ENCODE results near the gene ULK4.

The ULK4 gene

DNA sequence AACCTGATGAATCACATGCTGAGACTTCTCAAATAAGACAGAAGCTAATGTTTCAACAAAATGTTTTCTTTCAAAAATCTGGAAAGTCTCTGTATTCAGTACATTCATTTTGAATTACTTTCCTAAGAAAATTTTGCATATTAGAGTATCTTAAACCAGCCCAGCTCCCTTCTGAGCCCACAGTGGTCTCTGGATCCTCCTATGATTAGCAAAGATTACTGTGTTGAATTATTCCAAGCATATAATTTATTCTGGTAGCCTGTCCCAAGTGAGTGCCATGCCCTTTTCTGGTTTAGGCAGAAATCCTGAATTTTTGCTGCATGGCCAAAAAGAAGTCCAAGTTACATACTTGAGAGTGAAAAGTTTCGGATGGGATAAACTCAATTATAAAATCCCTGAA lies 483.6 kb downstream of the ULK4 start (continued):
- TF ChIP-seq, protein P1, sequence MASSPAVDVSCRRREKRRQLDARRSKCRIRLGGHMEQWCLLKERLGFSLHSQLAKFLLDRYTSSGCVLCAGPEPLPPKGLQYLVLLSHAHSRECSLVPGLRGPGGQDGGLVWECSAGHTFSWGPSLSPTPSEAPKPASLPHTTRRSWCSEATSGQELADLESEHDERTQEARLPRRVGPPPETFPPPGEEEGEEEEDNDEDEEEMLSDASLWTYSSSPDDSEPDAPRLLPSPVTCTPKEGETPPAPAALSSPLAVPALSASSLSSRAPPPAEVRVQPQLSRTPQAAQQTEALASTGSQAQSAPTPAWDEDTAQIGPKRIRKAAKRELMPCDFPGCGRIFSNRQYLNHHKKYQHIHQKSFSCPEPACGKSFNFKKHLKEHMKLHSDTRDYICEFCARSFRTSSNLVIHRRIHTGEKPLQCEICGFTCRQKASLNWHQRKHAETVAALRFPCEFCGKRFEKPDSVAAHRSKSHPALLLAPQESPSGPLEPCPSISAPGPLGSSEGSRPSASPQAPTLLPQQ (tag by site-specific recombination; IDR thresholded peaks at IDR 0.05): no peak
- no peak for TF ChIP-seq GLI2 (tag by site-specific recombination; IDR thresholded peaks at IDR 0.05; ENCODE audit: borderline replicate concordance, low read depth)
- TF ChIP-seq EGR2 (tag by site-specific recombination; IDR thresholded peaks at IDR 0.05; ENCODE audit: low read depth): no peak
- TF ChIP-seq ZNF626 (tag by site-specific recombination; IDR thresholded peaks at IDR 0.05): no peak
- no peak for TF ChIP-seq ZNF843 (tag by site-specific recombination; IDR thresholded peaks at IDR 0.05)
- TF ChIP-seq ZNF621 (tag by site-specific recombination; IDR thresholded peaks at IDR 0.05): no peak
- no peak for TF ChIP-seq ZNF404 (tag by site-specific recombination; IDR thresholded peaks at IDR 0.05)
- TF ChIP-seq ZBTB21 (tag by site-specific recombination; IDR thresholded peaks at IDR 0.05): no peak
- no peak for TF ChIP-seq BCL11B (tag by site-specific recombination; IDR thresholded peaks at IDR 0.05; ENCODE audit: low read depth)
- TF ChIP-seq ZNF324 (tag by site-specific recombination; IDR thresholded peaks at IDR 0.05): no peak
- TF ChIP-seq ZNF433 (tag by site-specific recombination; IDR thresholded peaks at IDR 0.05; ENCODE audit: low read depth): no peak
- TF ChIP-seq, protein P2, sequence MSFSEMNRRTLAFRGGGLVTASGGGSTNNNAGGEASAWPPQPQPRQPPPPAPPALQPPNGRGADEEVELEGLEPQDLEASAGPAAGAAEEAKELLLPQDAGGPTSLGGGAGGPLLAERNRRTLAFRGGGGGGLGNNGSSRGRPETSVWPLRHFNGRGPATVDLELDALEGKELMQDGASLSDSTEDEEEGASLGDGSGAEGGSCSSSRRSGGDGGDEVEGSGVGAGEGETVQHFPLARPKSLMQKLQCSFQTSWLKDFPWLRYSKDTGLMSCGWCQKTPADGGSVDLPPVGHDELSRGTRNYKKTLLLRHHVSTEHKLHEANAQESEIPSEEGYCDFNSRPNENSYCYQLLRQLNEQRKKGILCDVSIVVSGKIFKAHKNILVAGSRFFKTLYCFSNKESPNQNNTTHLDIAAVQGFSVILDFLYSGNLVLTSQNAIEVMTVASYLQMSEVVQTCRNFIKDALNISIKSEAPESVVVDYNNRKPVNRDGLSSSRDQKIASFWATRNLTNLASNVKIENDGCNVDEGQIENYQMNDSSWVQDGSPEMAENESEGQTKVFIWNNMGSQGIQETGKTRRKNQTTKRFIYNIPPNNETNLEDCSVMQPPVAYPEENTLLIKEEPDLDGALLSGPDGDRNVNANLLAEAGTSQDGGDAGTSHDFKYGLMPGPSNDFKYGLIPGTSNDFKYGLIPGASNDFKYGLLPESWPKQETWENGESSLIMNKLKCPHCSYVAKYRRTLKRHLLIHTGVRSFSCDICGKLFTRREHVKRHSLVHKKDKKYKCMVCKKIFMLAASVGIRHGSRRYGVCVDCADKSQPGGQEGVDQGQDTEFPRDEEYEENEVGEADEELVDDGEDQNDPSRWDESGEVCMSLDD (tag by site-specific recombination; IDR thresholded peaks at IDR 0.05): no peak
- TF ChIP-seq, protein P3, sequence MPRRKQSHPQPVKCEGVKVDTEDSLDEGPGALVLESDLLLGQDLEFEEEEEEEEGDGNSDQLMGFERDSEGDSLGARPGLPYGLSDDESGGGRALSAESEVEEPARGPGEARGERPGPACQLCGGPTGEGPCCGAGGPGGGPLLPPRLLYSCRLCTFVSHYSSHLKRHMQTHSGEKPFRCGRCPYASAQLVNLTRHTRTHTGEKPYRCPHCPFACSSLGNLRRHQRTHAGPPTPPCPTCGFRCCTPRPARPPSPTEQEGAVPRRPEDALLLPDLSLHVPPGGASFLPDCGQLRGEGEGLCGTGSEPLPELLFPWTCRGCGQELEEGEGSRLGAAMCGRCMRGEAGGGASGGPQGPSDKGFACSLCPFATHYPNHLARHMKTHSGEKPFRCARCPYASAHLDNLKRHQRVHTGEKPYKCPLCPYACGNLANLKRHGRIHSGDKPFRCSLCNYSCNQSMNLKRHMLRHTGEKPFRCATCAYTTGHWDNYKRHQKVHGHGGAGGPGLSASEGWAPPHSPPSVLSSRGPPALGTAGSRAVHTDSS (tag by site-specific recombination; IDR thresholded peaks at IDR 0.05): no peak
- TF ChIP-seq ZNF23 (tag by site-specific recombination; IDR thresholded peaks at IDR 0.05; ENCODE audit: borderline replicate concordance): no peak

DNA sequence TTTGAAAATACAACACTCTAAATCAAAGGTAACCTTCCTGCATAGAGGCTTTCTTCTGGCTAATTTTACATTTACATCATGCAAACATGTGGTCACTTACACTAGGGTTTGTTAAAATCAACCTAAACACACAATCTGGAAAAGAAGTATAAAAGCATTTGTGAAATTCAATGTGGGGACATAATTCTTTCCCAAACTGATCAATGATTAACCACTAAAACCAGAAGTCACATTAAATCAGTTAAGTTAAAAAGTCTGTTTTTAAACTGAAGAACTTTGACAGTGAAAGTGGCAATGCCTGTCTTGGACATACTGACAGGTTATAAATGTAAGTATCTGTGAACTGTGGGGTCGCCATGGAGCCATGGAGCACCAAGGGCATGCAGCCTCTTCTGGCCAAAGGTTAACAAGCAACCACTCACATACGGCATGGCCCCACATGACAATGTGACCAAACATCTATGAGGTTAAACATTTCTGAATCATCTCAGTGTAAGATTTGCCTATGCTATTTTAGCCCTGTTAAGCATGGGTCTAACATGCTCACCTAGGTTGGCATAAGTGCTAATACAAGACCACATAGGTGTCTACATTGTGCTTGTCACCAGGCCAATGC lies 484.4 kb downstream of the ULK4 start:
- POLR2A ChIA-PET: no interaction called here
- Histone ChIP-seq H3K9me3 (ENCODE audit: control insufficient read depth, insufficient read depth, low read depth, low read length) (no peaks in the 10 kb centered on the region), H3K4me1 (ENCODE audit: control insufficient read depth, insufficient read depth, low read length) (no peaks in the 10 kb centered on the region), H3K4me3 (ENCODE audit: low read depth, low read length) (no peak overlapping the region), H3K36me3 (ENCODE audit: control insufficient read depth in 2 of 2, insufficient read depth in 1 of 2, low read length in 2 of 2) (no peaks in the 10 kb centered on the region), H3K27ac (ENCODE audit: extremely low read depth, low read depth, low read length) (no peak overlapping the region)
- CTCF ChIA-PET: no interaction called here
- no peak for TF ChIP-seq ZNF658 (tag by site-specific recombination; IDR thresholded peaks at IDR 0.05)
- TF ChIP-seq ZNF132 (tag by site-specific recombination; IDR thresholded peaks at IDR 0.05; ENCODE audit: borderline replicate concordance): no peak
- no peak for TF ChIP-seq YY2 (tag by site-specific recombination; IDR thresholded peaks at IDR 0.05)
- TF ChIP-seq, protein P4, sequence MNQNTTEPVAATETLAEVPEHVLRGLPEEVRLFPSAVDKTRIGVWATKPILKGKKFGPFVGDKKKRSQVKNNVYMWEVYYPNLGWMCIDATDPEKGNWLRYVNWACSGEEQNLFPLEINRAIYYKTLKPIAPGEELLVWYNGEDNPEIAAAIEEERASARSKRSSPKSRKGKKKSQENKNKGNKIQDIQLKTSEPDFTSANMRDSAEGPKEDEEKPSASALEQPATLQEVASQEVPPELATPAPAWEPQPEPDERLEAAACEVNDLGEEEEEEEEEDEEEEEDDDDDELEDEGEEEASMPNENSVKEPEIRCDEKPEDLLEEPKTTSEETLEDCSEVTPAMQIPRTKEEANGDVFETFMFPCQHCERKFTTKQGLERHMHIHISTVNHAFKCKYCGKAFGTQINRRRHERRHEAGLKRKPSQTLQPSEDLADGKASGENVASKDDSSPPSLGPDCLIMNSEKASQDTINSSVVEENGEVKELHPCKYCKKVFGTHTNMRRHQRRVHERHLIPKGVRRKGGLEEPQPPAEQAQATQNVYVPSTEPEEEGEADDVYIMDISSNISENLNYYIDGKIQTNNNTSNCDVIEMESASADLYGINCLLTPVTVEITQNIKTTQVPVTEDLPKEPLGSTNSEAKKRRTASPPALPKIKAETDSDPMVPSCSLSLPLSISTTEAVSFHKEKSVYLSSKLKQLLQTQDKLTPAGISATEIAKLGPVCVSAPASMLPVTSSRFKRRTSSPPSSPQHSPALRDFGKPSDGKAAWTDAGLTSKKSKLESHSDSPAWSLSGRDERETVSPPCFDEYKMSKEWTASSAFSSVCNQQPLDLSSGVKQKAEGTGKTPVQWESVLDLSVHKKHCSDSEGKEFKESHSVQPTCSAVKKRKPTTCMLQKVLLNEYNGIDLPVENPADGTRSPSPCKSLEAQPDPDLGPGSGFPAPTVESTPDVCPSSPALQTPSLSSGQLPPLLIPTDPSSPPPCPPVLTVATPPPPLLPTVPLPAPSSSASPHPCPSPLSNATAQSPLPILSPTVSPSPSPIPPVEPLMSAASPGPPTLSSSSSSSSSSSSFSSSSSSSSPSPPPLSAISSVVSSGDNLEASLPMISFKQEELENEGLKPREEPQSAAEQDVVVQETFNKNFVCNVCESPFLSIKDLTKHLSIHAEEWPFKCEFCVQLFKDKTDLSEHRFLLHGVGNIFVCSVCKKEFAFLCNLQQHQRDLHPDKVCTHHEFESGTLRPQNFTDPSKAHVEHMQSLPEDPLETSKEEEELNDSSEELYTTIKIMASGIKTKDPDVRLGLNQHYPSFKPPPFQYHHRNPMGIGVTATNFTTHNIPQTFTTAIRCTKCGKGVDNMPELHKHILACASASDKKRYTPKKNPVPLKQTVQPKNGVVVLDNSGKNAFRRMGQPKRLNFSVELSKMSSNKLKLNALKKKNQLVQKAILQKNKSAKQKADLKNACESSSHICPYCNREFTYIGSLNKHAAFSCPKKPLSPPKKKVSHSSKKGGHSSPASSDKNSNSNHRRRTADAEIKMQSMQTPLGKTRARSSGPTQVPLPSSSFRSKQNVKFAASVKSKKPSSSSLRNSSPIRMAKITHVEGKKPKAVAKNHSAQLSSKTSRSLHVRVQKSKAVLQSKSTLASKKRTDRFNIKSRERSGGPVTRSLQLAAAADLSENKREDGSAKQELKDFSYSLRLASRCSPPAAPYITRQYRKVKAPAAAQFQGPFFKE (tag by site-specific recombination; IDR thresholded peaks at IDR 0.05; ENCODE audit: borderline replicate concordance): no peak
- TF ChIP-seq, protein P5, sequence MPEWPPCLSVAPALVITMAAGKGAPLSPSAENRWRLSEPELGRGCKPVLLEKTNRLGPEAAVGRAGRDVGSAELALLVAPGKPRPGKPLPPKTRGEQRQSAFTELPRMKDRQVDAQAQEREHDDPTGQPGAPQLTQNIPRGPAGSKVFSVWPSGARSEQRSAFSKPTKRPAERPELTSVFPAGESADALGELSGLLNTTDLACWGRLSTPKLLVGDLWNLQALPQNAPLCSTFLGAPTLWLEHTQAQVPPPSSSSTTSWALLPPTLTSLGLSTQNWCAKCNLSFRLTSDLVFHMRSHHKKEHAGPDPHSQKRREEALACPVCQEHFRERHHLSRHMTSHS (tag by site-specific recombination; IDR thresholded peaks at IDR 0.05): no peak
- TF ChIP-seq ZNF548 (tag by site-specific recombination; IDR thresholded peaks at IDR 0.05): no peak
- TF ChIP-seq ZNF202 (tag by site-specific recombination; IDR thresholded peaks at IDR 0.05; ENCODE audit: borderline replicate concordance): no peak
- no peak for TF ChIP-seq ZXDB (tag by site-specific recombination; IDR thresholded peaks at IDR 0.05)
- no peak for TF ChIP-seq HOXC10 (CRISPR knock-in tag; IDR thresholded peaks at IDR 0.05)
- TF ChIP-seq ZNF311 (tag by site-specific recombination; IDR thresholded peaks at IDR 0.05; ENCODE audit: borderline replicate concordance): no peak
- no peak for TF ChIP-seq ZNF791 (tag by site-specific recombination; IDR thresholded peaks at IDR 0.05)
- no peak for TF ChIP-seq ZNF175 (tag by site-specific recombination; IDR thresholded peaks at IDR 0.05)
